Pancreas (tissue), 10 donors: Measurements from ENCODE around the gene TRMT112. TPM values are rescaled to one million over a fixed set of nuclear protein-coding genes. Genes with fewer than 3 reads are reported as not detected.

ENCODE experiments used
- ATAC-seq, 4 donors: fragments of 200-7000 bp; cut with Tn5 transposase; one replicate each; pipeline versions ENCODE4 v1.8.0 to v1.9.1; 2020; ENCODE audit warnings: mild to moderate bottlenecking in 4 of 4, moderate library complexity in 4 of 4
- DNase-seq, 6 donors: peaks; one replicate each; pipeline ENCODE4 v3.0.0-alpha.2; 2020
- FAIRE-seq: peaks from 2 replicates; lab custom pipeline; 2012; peaks lifted over from hg19 to GRCh38; lab: Jason Lieb, UNC
- H3K27ac ChIP-seq, 4 donors: fragments of 200-600 bp; sonication (generic); 1 replicate in 3 of 4; 2 replicates in 1 of 4; pipeline versions ENCODE4 v1.5.0 to v1.8.0; 2020
- H3K27me3 ChIP-seq, 4 donors: fragments of 200-600 bp; one replicate each; pipeline ENCODE4 v1.8.0; 2021
- H3K36me3 ChIP-seq, 3 donors: fragments of 200-600 bp; sonication (generic) in 1 of 3; one replicate each; pipeline versions ENCODE4 v1.5.0 to v1.8.0; 2020 to 2021
- H3K4me1 ChIP-seq, 3 donors: fragments of 200-600 bp; one replicate each; pipeline ENCODE4 v1.8.0; 2021
- H3K4me3 ChIP-seq, 4 donors: fragments of 200-600 bp; sonication (generic) in 2 of 4; one replicate each; pipeline versions ENCODE4 v1.5.0 to v1.8.0; 2020 to 2021
- H3K9me3 ChIP-seq, 4 donors: fragments of 200-600 bp; one replicate each; pipeline ENCODE4 v1.8.0; 2021
- CTCF ChIP-seq, 4 donors: fragments of 200-600 bp; sonication (generic) in 3 of 4; IDR thresholded peaks; one replicate each; pipeline versions ENCODE4 v1.5.0 to v1.8.0; 2021; ENCODE audit warnings: antibody characterized with exemption in 4 of 4
- WGBS, 2 donors: extraction: QIAGEN DNeasy Blood & Tissue Kit; methylation state at CpG; one replicate each; pipeline ENCODE4 v1.1.7; 2013; 5-methylcytosine and 5-hydroxymethylcytosine counted together
- intact Hi-C, 3 donors: fragments of 100-400 bp; cut with DNase I; formaldehyde crosslinking; loops; one replicate each; pipeline versions ENCODE4 v1.11.1 to v1.14.2; 2022
- polyA plus RNA-seq, 2 donors: library from polyadenylated mRNA; stranded (reverse); fragments of 200-250 nt; gene quantifications; one replicate each; pipeline ENCODE4 v1.2.3, GENCODE V29; 2013
- total RNA-seq, 6 donors: library from RNA; stranded (reverse); fragmentation: NEBNext Ultra II Directional in 4 of 6; extraction: Animal tissue kit (Norgen Biotek cat#: 25700) in 4 of 6; gene quantifications; one replicate each; pipeline versions ENCODE4 v1.2.1 to v1.2.4, GENCODE V29; 2021 to 2023
- donor health status: healthy with polysubstance abuse.
- donor health status: DM: no; HTN: no; CAD: no; lungs with moderate emphysema.
- donor health status: DM: no; HTN: no; CAD: no.
- donor health status: control.
- donor health status: control.
- donor health status: Bipolar disorder and iron deficiency.
- donor health status: DM: yes; HTN: yes; CAD: no.
- donor health status: DM: no; HTN: no; CAD: no.
- donor health status: DM: no; HTN: no; CAD: no.
- donor health status: DM: yes; HTN: yes; CAD: no.

The TRMT112 gene
- total and polyA plus RNA-seq, 8 donors = 53.3 to 157 (median 73.5) TPM

- Histone ChIP-seq H3K27me3 (no peaks in the 10 kb centered on the region), H3K27ac (peak overlapping the region; percentile 68 to 87 (median 75)), H3K9me3 (no peaks in the 10 kb centered on the region), H3K4me1 (peaks cover 8 to 26% (median 10%) of the 10 kb centered on the region in 3 donors), H3K36me3 (no peaks in the 10 kb centered on the region), H3K4me3 (peak overlapping the region; percentile 5 to 46 (median 28))
- intact Hi-C loops = no loop called here
- FAIRE-seq (no peak), ATAC-seq (peak; percentile 81 to 87 (median 84)), DNase-seq (peak; percentile 83 to 96 (median 90))
- 2 to 4% methylated on average over 20 to 23 of the region's 23 CpGs for WGBS, 2 donors
- peak; percentile 43 to 64 (median 64) for TF ChIP-seq CTCF (IDR thresholded peaks at IDR 0.05)
Observed at GRCh38 chr11:64355078-64355940, 38.0 kb upstream of the TRMT112 start.

GRCh38 chr11:64353715-64354506 is 36.6 kb upstream of the TRMT112 start:
- Histone ChIP-seq H3K4me1 (peaks cover 8 to 18% (median 10%) of the 10 kb centered on the region in 3 donors), H3K36me3 (no peaks in the 10 kb centered on the region), H3K27me3 (no peaks in the 10 kb centered on the region), H3K9me3 (no peaks in the 10 kb centered on the region), H3K4me3 (no peak overlapping the region), H3K27ac (no peak overlapping the region)
- intact Hi-C loops = no loop called here
- WGBS, 2 donors = 74 to 77% methylated on average over 19 to 20 of the region's 20 CpGs
- FAIRE-seq (no peak), DNase-seq (peak in 2 of 6 donors; percentile 50 to 78), ATAC-seq (no peak)
- TF ChIP-seq CTCF (IDR thresholded peaks at IDR 0.05) = no peak

GRCh38 chr11:64352995-64353714 is 35.8 kb upstream of the TRMT112 start:
- DNase-seq (peak in 2 of 6 donors; percentile 45 to 77), FAIRE-seq (no peak), ATAC-seq (no peak)
- Histone ChIP-seq H3K27ac (no peak overlapping the region), H3K9me3 (no peaks in the 10 kb centered on the region), H3K36me3 (no peaks in the 10 kb centered on the region), H3K4me1 (peaks cover 2 to 14% (median 5%) of the 10 kb centered on the region in 3 donors), H3K27me3 (no peaks in the 10 kb centered on the region), H3K4me3 (no peak overlapping the region)
- TF ChIP-seq CTCF (IDR thresholded peaks at IDR 0.05) = no peak
- WGBS, 2 donors = 38 to 65% methylated on average over 29 to 34 of the region's 34 CpGs
- intact Hi-C loops = no loop called here

- FAIRE-seq (no peak), ATAC-seq (no peak), DNase-seq (peak in 1 of 6 donors; percentile 80)
- Histone ChIP-seq H3K27me3 (no peaks in the 10 kb centered on the region), H3K36me3 (no peaks in the 10 kb centered on the region), H3K4me3 (no peak overlapping the region), H3K4me1 (peaks cover 0 to 9% (median 0%) of the 10 kb centered on the region in 3 donors), H3K27ac (no peak overlapping the region), H3K9me3 (no peaks in the 10 kb centered on the region)
- TF ChIP-seq CTCF (IDR thresholded peaks at IDR 0.05) = no peak
- intact Hi-C loops = no loop called here
- 89 to 92% methylated on average over 27 to 33 of the region's 33 CpGs for WGBS, 2 donors
Observed at GRCh38 chr11:64352099-64352994, 35.0 kb upstream of the TRMT112 start.
